ENCODE results near the gene SULT1A1. TPM values are rescaled to one million over a fixed set of nuclear protein-coding genes. Genes with fewer than 3 reads are reported as not detected.

Gene SULT1A1
- polyA plus RNA-seq, 3 donors, result 96.3 to 362 (median 320) TPM

DNA sequence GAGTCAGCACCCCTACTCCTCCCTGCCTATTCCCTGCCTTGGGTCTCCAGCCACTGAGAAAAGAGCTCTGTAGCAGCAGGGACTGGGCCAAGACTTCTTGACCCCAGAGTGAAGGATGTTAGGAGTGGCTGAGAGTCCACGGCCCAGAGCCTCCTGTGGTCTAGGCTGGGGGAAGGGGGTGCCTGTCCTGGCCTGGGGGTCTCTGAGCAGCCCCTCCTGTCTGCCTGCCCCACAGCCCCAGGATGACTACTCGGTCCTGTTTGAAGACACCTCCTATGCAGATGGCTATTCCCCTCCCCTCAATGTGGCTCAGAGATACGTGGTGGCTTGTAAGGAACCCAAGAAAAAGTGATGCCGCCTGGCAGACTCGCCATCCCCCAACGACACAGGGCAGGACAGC is 18.5 kb downstream of the SULT1A1 start:
- Histone ChIP-seq H3K4me2 (replicated peaks; ENCODE audit: extremely low read depth, low read length, poor library complexity, severe bottlenecking) (no peak overlapping the region), H4K20me1 (ENCODE audit: insufficient read depth, low read length) (no peaks in the 10 kb centered on the region), H3K27ac (ENCODE audit: low read depth in 1 of 2, low read length in 2 of 2) (no peak overlapping the region), H3K9me3 (replicated peaks in 1 of 2; ENCODE audit: control insufficient read depth in 1 of 2, insufficient read depth in 1 of 2, low read length in 2 of 2) (no peaks in the 10 kb centered on the region), H3K27me3 (ENCODE audit: control insufficient read depth in 2 of 2, insufficient read depth in 2 of 2, low read length in 2 of 2) (no peaks in the 10 kb centered on the region), H2AFZ (ENCODE audit: insufficient read depth, low read depth, low read length, poor library complexity, severe bottlenecking) (no peak overlapping the region), H3K79me2 (ENCODE audit: insufficient read depth, low read length) (no peaks in the 10 kb centered on the region), H3K9ac (ENCODE audit: insufficient read depth, low read length, poor library complexity, severe bottlenecking) (no peak overlapping the region), H3K4me1 (ENCODE audit: control insufficient read depth in 1 of 2, insufficient read depth in 2 of 2, low read length in 2 of 2) (peaks cover under 1 to 3% of the 10 kb centered on the region in 2 donors), H3K36me3 (replicated peaks in 1 of 2; ENCODE audit: control insufficient read depth in 1 of 2, insufficient read depth in 2 of 2, low read length in 2 of 2) (peaks cover 41 to 62% of the 10 kb centered on the region in 2 donors), H3K4me3 (replicated peaks in 1 of 3; ENCODE audit: low read depth in 2 of 3, low read length in 3 of 3) (no peak overlapping the region)
- peaks cover 61 to 68% of the 10 kb centered on the region in 2 donors for H3K36me3 Mint-ChIP-seq
- peaks cover 0 to 4% (median 3%) of the 10 kb centered on the region in 3 donors for H3K27me3 Mint-ChIP-seq (ENCODE audit: low read depth in 3 of 3)
- H3K4me1 Mint-ChIP-seq, result peaks cover 3% of the 10 kb centered on the region
- intact Hi-C loops (cut with micrococcal nuclease), result no loop called here
- DNase-seq, result no peak
- H3K4me3 Mint-ChIP-seq, result no peak overlapping the region
- WGBS (ENCODE audit: insufficient coverage), result 95% methylated on average over 5 of the region's 6 CpGs
- H3K9me3 Mint-ChIP-seq, result no peaks in the 10 kb centered on the region
- H3K27ac Mint-ChIP-seq, result peak overlapping the region in 3 of 7 donors; percentile 23 to 58 (median 52)
- TF ChIP-seq, protein P1, sequence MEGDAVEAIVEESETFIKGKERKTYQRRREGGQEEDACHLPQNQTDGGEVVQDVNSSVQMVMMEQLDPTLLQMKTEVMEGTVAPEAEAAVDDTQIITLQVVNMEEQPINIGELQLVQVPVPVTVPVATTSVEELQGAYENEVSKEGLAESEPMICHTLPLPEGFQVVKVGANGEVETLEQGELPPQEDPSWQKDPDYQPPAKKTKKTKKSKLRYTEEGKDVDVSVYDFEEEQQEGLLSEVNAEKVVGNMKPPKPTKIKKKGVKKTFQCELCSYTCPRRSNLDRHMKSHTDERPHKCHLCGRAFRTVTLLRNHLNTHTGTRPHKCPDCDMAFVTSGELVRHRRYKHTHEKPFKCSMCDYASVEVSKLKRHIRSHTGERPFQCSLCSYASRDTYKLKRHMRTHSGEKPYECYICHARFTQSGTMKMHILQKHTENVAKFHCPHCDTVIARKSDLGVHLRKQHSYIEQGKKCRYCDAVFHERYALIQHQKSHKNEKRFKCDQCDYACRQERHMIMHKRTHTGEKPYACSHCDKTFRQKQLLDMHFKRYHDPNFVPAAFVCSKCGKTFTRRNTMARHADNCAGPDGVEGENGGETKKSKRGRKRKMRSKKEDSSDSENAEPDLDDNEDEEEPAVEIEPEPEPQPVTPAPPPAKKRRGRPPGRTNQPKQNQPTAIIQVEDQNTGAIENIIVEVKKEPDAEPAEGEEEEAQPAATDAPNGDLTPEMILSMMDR (IDR thresholded peaks at IDR 0.05), result no peak

DNA sequence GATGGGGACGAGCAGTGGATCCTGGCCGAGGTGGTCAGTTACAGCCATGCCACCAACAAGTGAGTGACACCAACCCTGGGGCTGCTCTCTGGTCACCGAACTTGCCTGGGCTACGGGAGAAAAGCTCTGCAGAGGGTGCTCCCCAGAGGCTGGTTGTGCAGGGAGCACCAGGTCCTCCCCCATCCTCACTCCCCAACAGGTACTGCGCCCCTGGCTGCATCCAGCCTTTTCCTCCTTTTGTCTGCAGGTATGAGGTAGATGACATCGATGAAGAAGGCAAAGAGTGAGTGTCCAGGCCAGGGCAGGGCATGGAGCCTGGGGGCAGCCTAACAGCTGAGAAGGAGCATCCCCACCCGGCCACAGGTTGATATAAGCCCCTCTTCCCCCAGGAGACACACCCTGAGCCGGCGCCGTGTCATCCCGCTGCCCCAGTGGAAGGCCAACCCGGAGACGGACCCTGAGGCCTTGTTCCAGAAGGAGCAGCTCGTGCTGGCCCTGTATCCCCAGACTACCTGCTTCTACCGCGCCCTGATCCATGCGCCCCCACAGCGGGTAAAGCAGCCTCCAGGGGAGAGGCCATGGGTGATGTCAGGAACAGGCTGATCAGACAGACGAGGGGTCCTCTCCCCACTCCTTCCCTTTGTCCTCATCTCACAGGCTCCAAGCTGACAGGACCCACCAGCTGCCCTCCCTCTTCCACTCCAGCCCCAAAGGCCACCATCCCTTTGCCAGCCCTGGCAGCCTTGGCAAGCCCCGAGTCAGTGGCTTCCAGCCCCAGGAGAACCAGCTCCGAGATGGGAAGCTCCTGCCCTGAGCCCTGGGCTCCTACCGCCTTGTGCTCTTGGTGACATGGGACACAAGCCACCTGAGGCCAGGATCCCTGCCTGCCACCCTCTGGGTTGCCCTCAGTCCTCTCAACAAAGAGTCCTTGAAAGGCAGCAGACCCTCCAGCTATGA is 19.2 kb downstream of the SULT1A1 start:
- Histone ChIP-seq H3K4me1 (ENCODE audit: control insufficient read depth in 1 of 2, insufficient read depth in 2 of 2, low read length in 2 of 2) (no peaks in the 10 kb centered on the region), H3K4me2 (replicated peaks; ENCODE audit: extremely low read depth, low read length, poor library complexity, severe bottlenecking) (no peak overlapping the region), H3K9me3 (replicated peaks in 1 of 2; ENCODE audit: control insufficient read depth in 1 of 2, insufficient read depth in 1 of 2, low read length in 2 of 2) (no peaks in the 10 kb centered on the region), H3K36me3 (replicated peaks in 1 of 2; ENCODE audit: control insufficient read depth in 1 of 2, insufficient read depth in 2 of 2, low read length in 2 of 2) (peaks cover 42 to 69% of the 10 kb centered on the region in 2 donors), H3K27me3 (ENCODE audit: control insufficient read depth in 2 of 2, insufficient read depth in 2 of 2, low read length in 2 of 2) (no peaks in the 10 kb centered on the region), H2AFZ (ENCODE audit: insufficient read depth, low read depth, low read length, poor library complexity, severe bottlenecking) (no peak overlapping the region), H4K20me1 (ENCODE audit: insufficient read depth, low read length) (no peaks in the 10 kb centered on the region), H3K27ac (ENCODE audit: low read depth in 1 of 2, low read length in 2 of 2) (no peak overlapping the region), H3K9ac (ENCODE audit: insufficient read depth, low read length, poor library complexity, severe bottlenecking) (no peak overlapping the region), H3K4me3 (replicated peaks in 1 of 3; ENCODE audit: low read depth in 2 of 3, low read length in 3 of 3) (no peak overlapping the region), H3K79me2 (ENCODE audit: insufficient read depth, low read length) (no peaks in the 10 kb centered on the region)
- Mint-ChIP-seq H3K4me1 (no peaks in the 10 kb centered on the region), H3K4me3 (no peak overlapping the region), H3K36me3 (peaks cover 65 to 75% of the 10 kb centered on the region in 2 donors), H3K9me3 (no peaks in the 10 kb centered on the region), H3K27ac (peak overlapping the region in 4 of 7 donors; percentile 23 to 68 (median 55)), H3K27me3 (ENCODE audit: low read depth in 3 of 3) (peaks cover 0 to 4% (median 3%) of the 10 kb centered on the region in 3 donors)
- 98% methylated on average over 20 of the region's 22 CpGs for WGBS (ENCODE audit: insufficient coverage)
- TF ChIP-seq, protein P1 (IDR thresholded peaks at IDR 0.05), result no peak
- intact Hi-C loops (cut with micrococcal nuclease), result no loop called here
- no peak for DNase-seq

Measured in CD14-positive monocyte (primary cell).